Heart right ventricle (tissue), 16 donors: ENCODE data around the gene HES1. TPM values are rescaled to one million over a fixed set of nuclear protein-coding genes. Genes with fewer than 3 reads are reported as not detected.

ENCODE experiments used
- ATAC-seq, 8 donors: fragments of 200-7000 bp; cut with Tn5 transposase; one replicate each; pipeline ENCODE4 v1.9.1; 2020; ENCODE audit warnings: mild to moderate bottlenecking in 8 of 8, moderate library complexity in 8 of 8, moderate number of reproducible peaks in 1 of 8
- DNase-seq, 2 donors: peaks; one replicate each; pipeline ENCODE4 v3.0.0-alpha.2; 2020
- H3K27ac ChIP-seq, 10 donors: fragments of 200-600 bp; sonication (generic) in 2 of 10; one replicate each; pipeline versions ENCODE4 v1.5.0 to v1.8.0; 2020 to 2022; ENCODE audit warnings: mild to moderate bottlenecking in 3 of 10
- H3K27me3 ChIP-seq, 7 donors: fragments of 200-600 bp; one replicate each; pipeline ENCODE4 v1.8.0; 2021 to 2022; ENCODE audit warnings: mild to moderate bottlenecking in 2 of 7
- H3K36me3 ChIP-seq, 9 donors: fragments of 200-600 bp; sonication (generic) in 1 of 9; one replicate each; pipeline versions ENCODE4 v1.5.0 to v1.8.0; 2020 to 2022; ENCODE audit warnings: mild to moderate bottlenecking in 2 of 9
- H3K4me1 ChIP-seq, 9 donors: fragments of 200-600 bp; sonication (generic) in 1 of 9; one replicate each; pipeline versions ENCODE4 v1.5.0 to v1.8.0; 2020 to 2022; ENCODE audit warnings: mild to moderate bottlenecking in 4 of 9
- H3K4me3 ChIP-seq, 10 donors: fragments of 200-600 bp; sonication (generic) in 2 of 10; one replicate each; pipeline versions ENCODE4 v1.5.0 to v1.8.0; 2020 to 2022; ENCODE audit warnings: mild to moderate bottlenecking in 7 of 10, moderate library complexity in 2 of 10
- H3K9me3 ChIP-seq, 11 donors: fragments of 200-600 bp in 10 of 11; sonication (generic) in 2 of 11; one replicate each; pipeline versions ENCODE4 v1.5.0 to v1.8.0; 2013 to 2022; ENCODE audit warnings: mild to moderate bottlenecking in 2 of 11, control low read depth in 1 of 11, moderate library complexity in 1 of 11
- CTCF ChIP-seq, 9 donors: fragments of 200-600 bp; sonication (generic) in 2 of 9; IDR thresholded peaks; one replicate each; pipeline versions ENCODE4 v1.5.0 to v1.8.0; 2021 to 2022; ENCODE audit warnings: antibody characterized with exemption in 9 of 9, mild to moderate bottlenecking in 5 of 9, moderate library complexity in 1 of 9
- WGBS, 2 donors: extraction: QIAGEN DNeasy Blood & Tissue Kit; methylation state at CpG; one replicate each; pipeline ENCODE4 v1.1.7; 2013; ENCODE audit warnings: inconsistent platforms in 1 of 2; 5-methylcytosine and 5-hydroxymethylcytosine counted together
- intact Hi-C, 10 donors: fragments of 100-400 bp; cut with DNase I; formaldehyde crosslinking; loops; one replicate each; pipeline versions ENCODE4 v1.11.1 to v1.14.2; 2022
- polyA plus RNA-seq, 2 donors: library from polyadenylated mRNA; stranded (reverse); fragments of 200-250 nt; gene quantifications; one replicate each; pipeline ENCODE4 v1.2.3, GENCODE V29; 2013
- total RNA-seq, 10 donors: library from RNA; stranded (reverse); fragmentation: NEBNext Ultra II Directional in 3 of 10; extraction: Animal tissue kit (Norgen Biotek cat#: 25700) in 3 of 10; gene quantifications; one replicate each; pipeline versions ENCODE4 v1.2.1 to v1.2.4, GENCODE V29; 2021 to 2023
- donor health status: Arrhythmogenic right ventricular cardiomyopathy.
- donor health status: ischemic (EF 13 %, LVEDD 7.1; RV severe dilation, severe dysfunction).
- donor health status: healthy with polysubstance abuse.
- donor health status: DM: no; HTN: yes; CAD: no.
- donor health status: DM: no; HTN: no; CAD: no.
- donor health status: ischemic (EF 25% LVEDD 6.9; RV normal size, moderate dysfunction).
- donor health status: ischemic (EF 25% LVEDD 5.7; RV mildly dilated, moderate dysfunction).
- donor health status: healthy.
- donor health status: DM: yes; HTN: yes; CAD: no.
- donor health status: Ischemic cardiomyopathy.
- donor health status: ischemic (EF 35%, LVEDD 5.7; RV mildly dilated, moderate dysfunction).
- donor health status: nonischemic (EF 11% LVEDD 7.7; RV severe dilation, severe dysfunction).
- donor health status: DM: yes; HTN: yes; CAD: no.
- donor health status: PGD.
- donor health status: ischemic (EF 29% LVEDD 5.4; RV normal size, mild dysfunction).
- donor health status: nonischemic (EF 23%, LVEDD 6.1; RV moderate dilation, normal function).

Gene HES1
- total and polyA plus RNA-seq, 12 donors, result 6.8 to 43.2 (median 22.0) TPM

DNA sequence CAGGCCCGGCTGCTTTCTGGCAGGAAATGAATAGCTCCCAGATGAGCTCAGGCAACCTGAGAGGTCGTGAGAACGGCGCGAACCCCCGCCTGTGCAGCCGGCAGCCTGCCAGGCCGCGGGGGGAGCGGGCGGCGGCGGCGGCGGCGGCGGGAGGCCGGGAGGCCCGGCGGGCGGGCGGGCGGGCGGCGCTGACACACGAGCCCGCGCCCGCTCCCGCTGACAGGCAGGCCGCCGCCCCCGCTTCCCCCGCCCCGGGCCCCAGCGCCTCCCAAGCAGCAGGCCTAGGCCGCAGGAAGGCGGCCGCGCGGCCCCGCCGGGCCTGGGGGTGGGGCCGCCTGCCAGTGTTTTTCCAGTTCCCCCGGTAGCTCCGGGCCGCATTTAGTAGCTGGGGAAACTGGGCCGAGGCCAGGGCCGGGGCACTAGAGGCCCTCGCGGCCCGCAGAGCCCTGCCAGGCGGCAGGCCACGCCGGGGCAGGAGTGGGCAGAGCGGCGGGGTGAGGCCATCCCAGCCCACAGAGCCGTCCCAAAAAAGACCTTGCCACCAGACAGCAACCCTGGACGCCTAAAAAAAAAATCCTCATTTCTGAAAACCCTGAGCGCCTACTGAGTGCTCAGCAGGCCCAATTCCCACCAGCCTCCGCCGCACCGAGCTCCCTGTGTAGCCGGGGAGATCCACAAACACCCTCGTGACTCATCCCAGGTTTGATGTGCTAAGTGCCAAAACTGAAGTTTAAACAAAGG lies 5.6 kb downstream of the HES1 start:
- DNase-seq (peak; percentile 93), ATAC-seq (peak; percentile 66 to 89 (median 76))
- peaks cover 18 to 61% (median 47%) of the 10 kb centered on the region in 9 donors for H3K4me1 ChIP-seq
- 1 to 2% methylated on average over 31 to 58 of the region's 65 CpGs for WGBS, 2 donors
- peak overlapping the region; percentile 91 to 97 (median 94) for H3K27ac ChIP-seq
- H3K36me3 ChIP-seq, result peaks cover 0 to 10% (median 0%) of the 10 kb centered on the region in 9 donors
- intact Hi-C loops, result loop anchor here in 6 of 10 donors (1.0 to 5.0 kb wide), 8 partner anchors 111 to 176 kb away; no protein-coding TSS in a partner anchor
- peak in 3 of 9 donors; percentile 19 to 34 (median 24) for TF ChIP-seq CTCF (IDR thresholded peaks at IDR 0.05)
- H3K4me3 ChIP-seq, result peak overlapping the region in 8 of 10 donors; percentile 26 to 57 (median 52)
- H3K27me3 ChIP-seq, result peaks cover 0 to 76% (median 0%) of the 10 kb centered on the region in 7 donors
- H3K9me3 ChIP-seq, result no peaks in the 10 kb centered on the region

- Histone ChIP-seq H3K9me3 (no peaks in the 10 kb centered on the region), H3K27ac (peak overlapping the region; percentile 91 to 97 (median 94)), H3K27me3 (peaks cover 0 to 69% (median 0%) of the 10 kb centered on the region in 7 donors), H3K36me3 (peaks cover 0 to 10% (median 0%) of the 10 kb centered on the region in 9 donors), H3K4me3 (peak overlapping the region in 8 of 10 donors; percentile 26 to 52 (median 44)), H3K4me1 (peaks cover 18 to 55% (median 47%) of the 10 kb centered on the region in 9 donors)
- intact Hi-C loops, result loop anchor here in 4 of 10 donors (5.0 kb wide), 4 partner anchors 110 to 175 kb away; no protein-coding TSS in a partner anchor
- ATAC-seq (peak in 5 of 8 donors; percentile 1 to 16 (median 10)), DNase-seq (peak; percentile 42 to 52)
- whole genome bisulfite sequencing, 2 donors, result 31 to 36% methylated on average over 14 of the region's 14 CpGs
- TF ChIP-seq CTCF (IDR thresholded peaks at IDR 0.05), result no peak
Measured at GRCh38 chr3:194142156-194142910, 6.4 kb downstream of the HES1 start.

DNA sequence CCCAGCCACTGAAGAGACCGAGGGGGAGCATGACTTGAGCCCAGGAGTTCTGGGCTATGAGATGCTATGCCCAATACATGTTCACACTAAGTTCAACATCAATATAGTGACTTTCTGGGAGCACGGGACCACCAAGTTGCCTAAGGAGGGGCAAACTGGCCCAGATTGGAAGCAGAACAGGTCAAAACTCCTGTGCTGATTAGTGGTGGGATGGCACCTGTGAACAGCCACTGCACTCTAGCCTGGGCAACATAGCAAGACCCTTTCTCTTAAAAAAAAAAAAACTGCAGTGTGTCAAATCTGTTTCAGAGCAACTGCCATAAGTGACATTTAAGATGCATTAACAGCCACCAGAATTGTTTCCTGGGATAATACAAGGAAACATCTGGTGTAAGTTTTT lies 9.8 kb downstream of the HES1 start:
- Histone ChIP-seq H3K9me3 (no peaks in the 10 kb centered on the region), H3K4me3 (no peak overlapping the region), H3K4me1 (peaks cover 11 to 26% (median 19%) of the 10 kb centered on the region in 9 donors), H3K27me3 (peaks cover 0 to 35% (median 0%) of the 10 kb centered on the region in 7 donors), H3K27ac (no peak overlapping the region), H3K36me3 (no peaks in the 10 kb centered on the region)
- 93 to 97% methylated on average over 2 of the region's 2 CpGs for WGBS, 2 donors
- intact Hi-C loops, result loop anchor here in 2 of 10 donors (5.0 kb wide), 2 partner anchors 107 to 167 kb away; no protein-coding TSS in a partner anchor
- no peak for ATAC-seq
- DNase-seq, result no peak
- no peak for TF ChIP-seq CTCF (IDR thresholded peaks at IDR 0.05)

- intact Hi-C loops, result loop anchor here in 2 of 10 donors (5.0 kb wide), 2 partner anchors 105 to 165 kb away; no protein-coding TSS in a partner anchor
- Histone ChIP-seq H3K4me3 (no peak overlapping the region), H3K9me3 (no peaks in the 10 kb centered on the region), H3K27me3 (peaks cover 0 to 19% (median 0%) of the 10 kb centered on the region in 7 donors), H3K4me1 (peaks cover under 1 to 12% (median 9%) of the 10 kb centered on the region in 9 donors), H3K36me3 (no peaks in the 10 kb centered on the region), H3K27ac (no peak overlapping the region)
- DNase-seq (no peak), ATAC-seq (no peak)
- TF ChIP-seq CTCF (IDR thresholded peaks at IDR 0.05), result no peak
- WGBS, 2 donors, result 94 to 98% methylated on average over 7 of the region's 7 CpGs
Measured at GRCh38 chr3:194147679-194148078, 11.7 kb downstream of the HES1 start.
